ENCODE results near the gene FZD7. TPM values are rescaled to one million over a fixed set of nuclear protein-coding genes. Genes with fewer than 3 reads are reported as not detected.

The FZD7 gene
- total and polyA plus RNA-seq, 9 of the 15 experiments (the other 6 are each of a cell fraction or from before 2014, with no cell fraction given) = 0.11 to 2.4 (median 0.69) TPM

DNA sequence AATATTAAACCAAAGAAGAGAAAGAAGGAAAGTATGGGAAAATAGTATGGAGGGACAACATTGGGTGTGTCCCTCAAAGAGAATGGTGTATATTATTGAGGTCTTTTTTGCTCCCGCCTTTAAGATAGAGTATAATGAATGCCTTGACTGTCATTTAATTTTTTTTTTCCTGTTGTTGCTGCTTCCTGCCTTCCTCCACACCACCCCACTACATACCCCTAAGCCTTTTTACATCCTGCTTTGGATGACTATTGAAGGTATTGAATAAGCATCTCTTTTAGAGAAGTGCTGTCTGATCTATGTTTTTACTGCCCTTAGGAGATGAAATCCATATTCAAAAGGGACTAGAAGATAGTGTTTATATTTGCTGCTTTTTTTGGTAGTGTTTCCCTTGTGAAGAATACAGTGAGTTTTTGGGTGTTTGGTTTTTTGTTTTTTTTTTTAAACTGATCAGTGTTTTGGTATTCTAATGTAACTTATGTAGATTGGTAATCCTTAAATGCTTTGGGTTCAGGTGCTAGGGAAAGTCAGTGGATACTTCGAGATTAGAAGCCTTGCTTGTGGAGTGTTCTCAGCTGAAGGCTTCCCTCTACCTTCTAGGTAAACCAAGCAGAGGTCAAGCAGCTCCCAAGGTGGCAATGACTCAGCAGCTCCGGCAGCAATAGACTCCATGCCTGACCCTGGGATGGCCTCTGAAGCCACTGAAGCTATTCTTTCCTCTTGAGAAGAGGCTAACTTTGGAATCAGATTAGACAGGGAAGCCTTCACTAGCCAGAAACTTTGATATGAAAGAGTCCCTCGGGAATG, 5.0 kb downstream of the FZD7 start (continued):
- TF ChIP-seq FOSL1 (tag; conservative IDR thresholded peaks at IDR 0.05) (no peak), ZNF436 (CRISPR knock-in tag; IDR thresholded peaks at IDR 0.05) (no peak), LARP7 (IDR thresholded peaks at IDR 0.05) (no peak), KDM1A (IDR thresholded peaks at IDR 0.05) (no peak), ZBTB7A (IDR thresholded peaks at IDR 0.05; ENCODE audit: borderline replicate concordance, control insufficient read depth, low read depth, low read length) (no peak), ZNF280A (IDR thresholded peaks at IDR 0.05; ENCODE audit: low read depth, partially characterized antibody) (no peak), ZNF347 (CRISPR knock-in tag; IDR thresholded peaks at IDR 0.05; ENCODE audit: low read depth) (no peak), POLR2AphosphoS5 (IDR thresholded peaks at IDR 0.05; ENCODE audit: control insufficient read depth, insufficient read depth, low read depth, low read length) (no peak), MTA2 (IDR thresholded peaks at IDR 0.05; ENCODE audit: low read depth) (no peak), ZNF79 (CRISPR knock-in tag; IDR thresholded peaks at IDR 0.05; ENCODE audit: low read depth) (no peak), NFXL1 (CRISPR knock-in tag; IDR thresholded peaks at IDR 0.05) (no peak), RFX5 (IDR thresholded peaks at IDR 0.05; ENCODE audit: low read depth, low read length) (no peak), YY1 (IDR thresholded peaks at IDR 0.05; ENCODE audit: borderline replicate concordance in 1 of 3, control insufficient read depth in 1 of 3, extremely low read depth in 1 of 3, insufficient read depth in 3 of 3, insufficient read length in 1 of 3, insufficient replicate concordance in 2 of 3, low read depth in 1 of 3, low read length in 2 of 3) (peak in 1 of 3 experiments; percentile 15), GTF2A2 (tag; IDR thresholded peaks at IDR 0.05) (no peak), ESRRA (IDR thresholded peaks at IDR 0.05; ENCODE audit: borderline replicate concordance, low read depth) (peak; percentile 74; the same call in 1 of the 2 replicates)
- TF ChIP-seq, protein P1, sequence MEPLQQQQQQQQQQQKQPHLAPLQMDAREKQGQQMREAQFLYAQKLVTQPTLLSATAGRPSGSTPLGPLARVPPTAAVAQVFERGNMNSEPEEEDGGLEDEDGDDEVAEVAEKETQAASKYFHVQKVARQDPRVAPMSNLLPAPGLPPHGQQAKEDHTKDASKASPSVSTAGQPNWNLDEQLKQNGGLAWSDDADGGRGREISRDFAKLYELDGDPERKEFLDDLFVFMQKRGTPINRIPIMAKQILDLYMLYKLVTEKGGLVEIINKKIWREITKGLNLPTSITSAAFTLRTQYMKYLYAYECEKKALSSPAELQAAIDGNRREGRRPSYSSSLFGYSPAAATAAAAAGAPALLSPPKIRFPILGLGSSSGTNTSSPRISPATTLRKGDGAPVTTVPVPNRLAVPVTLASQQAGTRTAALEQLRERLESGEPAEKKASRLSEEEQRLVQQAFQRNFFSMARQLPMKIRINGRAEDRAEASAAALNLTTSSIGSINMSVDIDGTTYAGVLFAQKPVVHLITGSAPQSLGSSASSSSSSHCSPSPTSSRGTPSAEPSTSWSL (CRISPR knock-in tag; IDR thresholded peaks at IDR 0.05; ENCODE audit: borderline replicate concordance) = no peak
- TF ChIP-seq, protein P2, sequence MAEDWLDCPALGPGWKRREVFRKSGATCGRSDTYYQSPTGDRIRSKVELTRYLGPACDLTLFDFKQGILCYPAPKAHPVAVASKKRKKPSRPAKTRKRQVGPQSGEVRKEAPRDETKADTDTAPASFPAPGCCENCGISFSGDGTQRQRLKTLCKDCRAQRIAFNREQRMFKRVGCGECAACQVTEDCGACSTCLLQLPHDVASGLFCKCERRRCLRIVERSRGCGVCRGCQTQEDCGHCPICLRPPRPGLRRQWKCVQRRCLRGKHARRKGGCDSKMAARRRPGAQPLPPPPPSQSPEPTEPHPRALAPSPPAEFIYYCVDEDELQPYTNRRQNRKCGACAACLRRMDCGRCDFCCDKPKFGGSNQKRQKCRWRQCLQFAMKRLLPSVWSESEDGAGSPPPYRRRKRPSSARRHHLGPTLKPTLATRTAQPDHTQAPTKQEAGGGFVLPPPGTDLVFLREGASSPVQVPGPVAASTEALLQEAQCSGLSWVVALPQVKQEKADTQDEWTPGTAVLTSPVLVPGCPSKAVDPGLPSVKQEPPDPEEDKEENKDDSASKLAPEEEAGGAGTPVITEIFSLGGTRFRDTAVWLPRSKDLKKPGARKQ (CRISPR knock-in tag; IDR thresholded peaks at IDR 0.05) = no peak
- TF ChIP-seq, protein P3, sequence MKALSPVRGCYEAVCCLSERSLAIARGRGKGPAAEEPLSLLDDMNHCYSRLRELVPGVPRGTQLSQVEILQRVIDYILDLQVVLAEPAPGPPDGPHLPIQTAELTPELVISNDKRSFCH (CRISPR knock-in tag; IDR thresholded peaks at IDR 0.05) = no peak
- TF ChIP-seq, protein P3 (tag; IDR thresholded peaks at IDR 0.05) = no peak
- TF ChIP-seq, protein P4, sequence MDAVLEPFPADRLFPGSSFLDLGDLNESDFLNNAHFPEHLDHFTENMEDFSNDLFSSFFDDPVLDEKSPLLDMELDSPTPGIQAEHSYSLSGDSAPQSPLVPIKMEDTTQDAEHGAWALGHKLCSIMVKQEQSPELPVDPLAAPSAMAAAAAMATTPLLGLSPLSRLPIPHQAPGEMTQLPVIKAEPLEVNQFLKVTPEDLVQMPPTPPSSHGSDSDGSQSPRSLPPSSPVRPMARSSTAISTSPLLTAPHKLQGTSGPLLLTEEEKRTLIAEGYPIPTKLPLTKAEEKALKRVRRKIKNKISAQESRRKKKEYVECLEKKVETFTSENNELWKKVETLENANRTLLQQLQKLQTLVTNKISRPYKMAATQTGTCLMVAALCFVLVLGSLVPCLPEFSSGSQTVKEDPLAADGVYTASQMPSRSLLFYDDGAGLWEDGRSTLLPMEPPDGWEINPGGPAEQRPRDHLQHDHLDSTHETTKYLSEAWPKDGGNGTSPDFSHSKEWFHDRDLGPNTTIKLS (IDR thresholded peaks at IDR 0.05; ENCODE audit: borderline replicate concordance, low read depth) = no peak

All from K562 (cell line).